ENCODE results near the gene ZNF771. TPM values are rescaled to one million over a fixed set of nuclear protein-coding genes. Genes with fewer than 3 reads are reported as not detected.

The ZNF771 gene
- total and polyA plus RNA-seq, 12 donors: 2.8 to 81.3 (median 11.9) TPM

DNA sequence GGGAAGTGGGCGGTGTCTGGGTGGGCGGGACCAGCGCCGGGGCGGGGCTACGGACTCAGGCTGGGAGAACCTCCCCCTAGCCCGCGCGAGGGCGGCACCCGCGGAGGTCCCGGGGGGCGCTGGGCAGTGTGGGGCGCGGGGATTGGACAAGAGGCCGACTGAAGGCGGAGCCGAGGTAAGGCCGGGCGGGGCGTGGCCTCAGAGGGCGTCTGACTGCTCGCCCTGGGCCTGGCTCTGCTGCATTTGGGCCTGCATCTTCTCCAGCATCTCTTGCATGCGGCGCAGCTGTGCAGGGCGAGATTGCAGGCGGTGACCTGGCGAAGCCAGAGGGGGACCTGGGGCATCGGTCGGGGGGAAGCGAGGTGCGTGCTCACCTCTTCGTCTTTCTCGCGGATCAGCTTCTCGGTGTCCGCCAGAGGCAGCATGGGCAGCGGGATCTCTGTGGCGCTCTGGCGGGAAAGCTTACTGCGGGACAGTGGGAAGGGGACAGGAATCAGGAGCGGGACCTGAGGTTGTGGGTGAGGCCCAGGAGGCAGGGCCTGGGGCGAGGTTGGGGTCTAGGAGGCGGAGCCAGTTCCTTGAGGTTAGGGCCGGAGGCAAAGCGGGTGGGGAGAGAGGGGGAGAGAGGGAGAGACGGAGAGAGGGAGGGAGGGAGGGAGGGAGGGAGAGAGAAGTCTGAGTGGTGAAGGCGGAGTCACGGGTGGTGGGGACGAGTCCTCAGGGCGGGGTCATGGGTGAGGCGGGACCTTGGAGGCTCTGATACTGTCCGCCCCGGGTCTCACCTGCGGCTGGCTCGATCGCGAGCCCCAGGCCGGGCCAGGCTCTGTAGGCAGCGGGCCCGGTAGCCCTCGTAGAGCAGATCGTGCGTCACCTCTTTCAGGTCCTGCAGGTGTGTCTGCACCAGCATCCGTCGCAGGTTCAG, 28.9 kb upstream of the ZNF771 start:
- Histone ChIP-seq H3K4me3 (peak overlapping the region; percentile 73 to 92 (median 77)), H3K36me3 (replicated peaks in 1 of 2) (no peaks in the 10 kb centered on the region), H3K27ac (peak overlapping the region; percentile 98 to 100 (median 100)), H3K27me3 (no peaks in the 10 kb centered on the region), H3K4me1 (replicated peaks in 1 of 2) (peaks cover 9 to 18% of the 10 kb centered on the region in 2 donors), H3K9me3 (replicated peaks in 1 of 3) (no peaks in the 10 kb centered on the region)
- intact Hi-C loops (cut with DNase I): no loop called here
- TF ChIP-seq, protein P1, sequence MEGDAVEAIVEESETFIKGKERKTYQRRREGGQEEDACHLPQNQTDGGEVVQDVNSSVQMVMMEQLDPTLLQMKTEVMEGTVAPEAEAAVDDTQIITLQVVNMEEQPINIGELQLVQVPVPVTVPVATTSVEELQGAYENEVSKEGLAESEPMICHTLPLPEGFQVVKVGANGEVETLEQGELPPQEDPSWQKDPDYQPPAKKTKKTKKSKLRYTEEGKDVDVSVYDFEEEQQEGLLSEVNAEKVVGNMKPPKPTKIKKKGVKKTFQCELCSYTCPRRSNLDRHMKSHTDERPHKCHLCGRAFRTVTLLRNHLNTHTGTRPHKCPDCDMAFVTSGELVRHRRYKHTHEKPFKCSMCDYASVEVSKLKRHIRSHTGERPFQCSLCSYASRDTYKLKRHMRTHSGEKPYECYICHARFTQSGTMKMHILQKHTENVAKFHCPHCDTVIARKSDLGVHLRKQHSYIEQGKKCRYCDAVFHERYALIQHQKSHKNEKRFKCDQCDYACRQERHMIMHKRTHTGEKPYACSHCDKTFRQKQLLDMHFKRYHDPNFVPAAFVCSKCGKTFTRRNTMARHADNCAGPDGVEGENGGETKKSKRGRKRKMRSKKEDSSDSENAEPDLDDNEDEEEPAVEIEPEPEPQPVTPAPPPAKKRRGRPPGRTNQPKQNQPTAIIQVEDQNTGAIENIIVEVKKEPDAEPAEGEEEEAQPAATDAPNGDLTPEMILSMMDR (IDR thresholded peaks at IDR 0.05): peak in 4 of 6 experiments; percentile 16 to 28 (median 24)
- TF ChIP-seq POLR2A (IDR thresholded peaks at IDR 0.05): peak in 1 of 2 donors; percentile 73
- 0 to 1% (median 0%) methylated on average over 15 to 65 of the region's 67 CpGs for WGBS, 4 donors
- DNase-seq: peak; percentile 98 to 99 (median 99)

DNA sequence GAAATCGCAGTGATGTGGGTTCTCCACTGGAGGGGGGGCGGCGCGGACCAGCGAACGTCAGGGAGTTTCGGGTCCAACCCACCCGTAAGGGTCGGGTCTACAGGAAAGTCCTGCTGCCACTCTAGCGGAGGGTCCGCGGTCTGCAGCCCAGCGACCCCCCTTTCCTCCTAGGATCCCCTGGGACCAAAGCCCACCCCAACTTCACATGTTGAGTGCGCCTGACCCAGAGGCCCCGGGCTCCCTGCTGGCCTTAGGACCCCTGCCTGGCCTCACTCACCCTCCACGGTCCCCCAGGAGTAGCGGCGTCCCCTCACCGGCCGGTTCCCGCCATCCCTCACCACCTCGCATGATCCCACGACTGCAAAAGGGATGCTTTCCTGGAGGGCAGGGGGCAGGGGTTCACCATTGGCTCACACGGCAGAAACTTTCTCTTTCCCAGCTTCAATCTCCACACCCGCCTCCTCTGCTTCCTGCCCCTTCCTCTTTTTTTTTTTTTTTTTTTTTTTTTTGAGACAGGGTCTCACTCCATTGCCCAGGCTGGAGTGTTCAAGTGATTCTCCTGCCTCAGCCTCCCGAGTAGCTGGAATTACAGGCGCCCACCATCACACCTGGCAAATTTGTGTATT, 28.1 kb upstream of the ZNF771 start:
- peaks cover 9 to 18% of the 10 kb centered on the region in 2 donors for H3K4me1 ChIP-seq (replicated peaks in 1 of 2)
- 34 to 55% (median 35%) methylated on average over 15 to 27 of the region's 27 CpGs for WGBS, 4 donors
- no peak for TF ChIP-seq POLR2A (IDR thresholded peaks at IDR 0.05)
- TF ChIP-seq, protein P1 (IDR thresholded peaks at IDR 0.05): no peak

DNA sequence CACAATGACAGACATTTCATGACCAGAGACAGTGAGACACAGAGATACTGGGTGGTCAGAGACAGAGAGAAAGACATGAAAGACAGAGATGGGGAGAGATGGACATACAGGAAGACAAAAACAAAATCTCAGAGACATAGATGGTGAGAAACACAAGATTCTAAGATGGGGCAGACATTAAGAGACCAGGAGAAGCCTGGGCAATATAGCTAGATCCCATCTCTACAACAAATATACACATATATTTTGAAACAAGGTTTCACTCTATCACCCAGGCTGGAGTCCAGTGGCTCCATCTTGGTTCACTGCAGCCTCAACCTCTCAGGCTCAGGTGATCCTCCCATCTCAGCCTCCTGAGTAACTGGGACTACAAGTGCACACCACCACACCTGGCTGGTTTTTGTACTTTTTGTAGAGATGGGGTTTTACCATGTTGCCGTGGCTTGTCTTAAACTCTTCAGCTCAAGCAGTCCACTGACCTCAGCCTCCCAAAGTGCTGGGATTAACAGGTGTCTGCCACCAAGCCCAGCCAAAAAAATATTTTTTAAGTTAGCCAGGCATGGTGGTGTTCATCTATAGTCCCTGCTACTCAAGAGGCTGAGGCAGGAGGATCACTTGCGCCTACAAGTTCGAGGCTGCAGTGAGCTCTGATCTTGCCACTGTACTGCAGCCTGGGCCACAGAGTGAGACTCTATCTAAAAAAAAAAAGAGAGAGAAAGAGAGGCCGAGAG, 27.2 kb upstream of the ZNF771 start:
- no peak for TF ChIP-seq POLR2A (IDR thresholded peaks at IDR 0.05)
- TF ChIP-seq, protein P1 (IDR thresholded peaks at IDR 0.05): no peak
- no peak for DNase-seq
- WGBS, 4 donors: 92 to 97% (median 96%) methylated on average over 4 of the region's 4 CpGs
- Histone ChIP-seq H3K4me3 (no peak overlapping the region), H3K9me3 (replicated peaks in 1 of 3) (no peaks in the 10 kb centered on the region), H3K27me3 (no peaks in the 10 kb centered on the region), H3K4me1 (replicated peaks in 1 of 2) (peaks cover 9 to 18% of the 10 kb centered on the region in 2 donors), H3K36me3 (replicated peaks in 1 of 2) (no peaks in the 10 kb centered on the region), H3K27ac (no peak overlapping the region)
- intact Hi-C loops (cut with DNase I): no loop called here

More for the DNA sequence above, 28.1 kb upstream of the ZNF771 start:
- intact Hi-C loops (cut with DNase I): no loop called here
- Histone ChIP-seq H3K27me3 (no peaks in the 10 kb centered on the region), H3K36me3 (replicated peaks in 1 of 2) (no peaks in the 10 kb centered on the region), H3K9me3 (replicated peaks in 1 of 3) (no peaks in the 10 kb centered on the region), H3K27ac (peak overlapping the region in 4 of 5 donors; percentile 98 to 100 (median 100)), H3K4me3 (peak overlapping the region in 2 of 4 donors; percentile 76 to 78)
- DNase-seq: no peak

DNA sequence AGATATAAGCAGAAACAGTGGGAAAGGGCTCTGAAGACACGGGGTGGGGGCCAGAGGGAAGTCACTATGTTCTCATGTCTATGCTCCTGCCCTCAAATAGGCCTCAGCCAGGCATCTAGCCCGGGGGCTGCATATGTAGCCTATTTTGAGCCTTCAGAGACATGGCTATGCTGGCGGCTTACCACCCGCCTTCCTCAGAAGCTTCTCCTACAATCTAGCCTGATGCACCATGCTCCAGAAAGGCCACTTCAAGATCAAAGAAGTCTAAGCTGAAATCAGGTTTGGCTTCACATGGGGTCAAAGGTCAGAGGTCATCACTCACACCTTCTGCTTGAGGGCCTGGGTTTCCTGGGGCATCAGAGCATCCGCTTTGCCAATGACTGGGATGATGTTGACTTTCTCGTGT, 26.6 kb upstream of the ZNF771 start:
- DNase-seq: no peak
- Histone ChIP-seq H3K27ac (no peak overlapping the region), H3K27me3 (no peaks in the 10 kb centered on the region), H3K36me3 (replicated peaks in 1 of 2) (no peaks in the 10 kb centered on the region), H3K9me3 (replicated peaks in 1 of 3) (no peaks in the 10 kb centered on the region), H3K4me3 (no peak overlapping the region), H3K4me1 (replicated peaks in 1 of 2) (peaks cover 9 to 18% of the 10 kb centered on the region in 2 donors)
- WGBS, 4 donors: 74 to 88% (median 84%) methylated on average over 2 to 6 of the region's 6 CpGs
- TF ChIP-seq POLR2A (IDR thresholded peaks at IDR 0.05): no peak
- TF ChIP-seq, protein P1 (IDR thresholded peaks at IDR 0.05): no peak
- intact Hi-C loops (cut with DNase I): no loop called here

All from adrenal gland (tissue), 12 donors.